ENCODE data around the gene FBXO4.

- no peak for TF ChIP-seq CTCF (conservative IDR thresholded peaks at IDR 0.05; ENCODE audit: low read depth in 2 of 2)
- TF ChIP-seq ZNF462 (CRISPR knock-in tag; IDR thresholded peaks at IDR 0.05), result no peak
- TF ChIP-seq REST (IDR thresholded peaks at IDR 0.05; ENCODE audit: unreplicated experiment), result no peak
- no peak for TF ChIP-seq POLR2AphosphoS5 (IDR thresholded peaks at IDR 0.05; ENCODE audit: low read depth)
- no peak for TF ChIP-seq NANOG (IDR thresholded peaks at IDR 0.05; ENCODE audit: borderline replicate concordance)
- no peak for TF ChIP-seq EZH2 (IDR thresholded peaks at IDR 0.05; ENCODE audit: low read depth, unreplicated experiment)
- TF ChIP-seq EZH2phosphoT487 (IDR thresholded peaks at IDR 0.05; ENCODE audit: unreplicated experiment), result no peak
- no peak for TF ChIP-seq CREB1 (CRISPR knock-in tag; IDR thresholded peaks at IDR 0.05; ENCODE audit: low read depth)
Measured at GRCh38 chr5:41882765-41883164, 42.3 kb upstream of the FBXO4 start.

Data from GM23338 (cell line).